GM18867 (cell line): ENCODE data around the gene SLC26A4.

ENCODE experiments used
- ATAC-seq: cut with Tn5 transposase; IDR thresholded peaks from one replicate; pipeline ENCODE4 v1.9.1; 2021; ENCODE audit warnings: mild to moderate bottlenecking, moderate library complexity; ENCODE audit not compliant: unreplicated experiment

Gene SLC26A4

DNA sequence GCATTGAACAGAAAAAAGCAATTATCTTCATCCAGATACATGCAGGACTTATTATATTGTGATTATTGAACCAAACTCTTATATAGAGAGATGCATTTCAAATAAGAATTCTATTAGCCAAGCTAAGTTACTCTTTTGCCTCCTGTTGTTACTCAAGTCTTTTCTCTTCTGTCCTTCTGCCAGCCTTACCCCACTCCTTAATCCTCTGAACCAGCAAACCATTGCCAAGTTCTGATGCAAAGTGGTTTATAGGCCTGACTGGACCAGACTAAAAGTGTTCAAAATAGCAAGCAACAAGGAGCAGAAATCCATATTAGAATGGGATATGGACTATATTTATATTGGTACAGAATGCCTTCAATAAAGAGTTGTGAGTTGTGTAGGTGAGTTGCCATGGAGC is 2.2 kb upstream of the SLC26A4 start:
- no peak for ATAC-seq

DNA sequence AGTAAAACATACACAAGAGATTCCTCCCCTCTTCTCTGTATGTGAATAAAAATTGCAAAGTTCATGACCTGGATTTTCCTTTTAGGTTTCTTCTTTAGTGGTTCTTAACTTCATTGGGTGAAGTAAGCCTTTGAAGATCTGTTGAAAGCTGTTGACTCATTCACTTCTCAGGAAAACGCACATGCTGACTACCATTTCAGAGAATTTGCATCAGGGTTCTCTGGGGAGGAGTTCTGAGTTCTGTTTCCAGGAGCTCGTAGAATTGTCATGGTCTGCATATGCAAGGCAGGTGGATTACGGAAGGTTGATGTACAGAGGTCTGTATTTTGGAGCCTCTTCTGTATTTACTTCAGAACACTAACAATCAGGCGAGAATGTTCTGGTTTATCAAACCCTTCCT is 962 bp upstream of the SLC26A4 start:
- peak; percentile 40 for ATAC-seq

DNA sequence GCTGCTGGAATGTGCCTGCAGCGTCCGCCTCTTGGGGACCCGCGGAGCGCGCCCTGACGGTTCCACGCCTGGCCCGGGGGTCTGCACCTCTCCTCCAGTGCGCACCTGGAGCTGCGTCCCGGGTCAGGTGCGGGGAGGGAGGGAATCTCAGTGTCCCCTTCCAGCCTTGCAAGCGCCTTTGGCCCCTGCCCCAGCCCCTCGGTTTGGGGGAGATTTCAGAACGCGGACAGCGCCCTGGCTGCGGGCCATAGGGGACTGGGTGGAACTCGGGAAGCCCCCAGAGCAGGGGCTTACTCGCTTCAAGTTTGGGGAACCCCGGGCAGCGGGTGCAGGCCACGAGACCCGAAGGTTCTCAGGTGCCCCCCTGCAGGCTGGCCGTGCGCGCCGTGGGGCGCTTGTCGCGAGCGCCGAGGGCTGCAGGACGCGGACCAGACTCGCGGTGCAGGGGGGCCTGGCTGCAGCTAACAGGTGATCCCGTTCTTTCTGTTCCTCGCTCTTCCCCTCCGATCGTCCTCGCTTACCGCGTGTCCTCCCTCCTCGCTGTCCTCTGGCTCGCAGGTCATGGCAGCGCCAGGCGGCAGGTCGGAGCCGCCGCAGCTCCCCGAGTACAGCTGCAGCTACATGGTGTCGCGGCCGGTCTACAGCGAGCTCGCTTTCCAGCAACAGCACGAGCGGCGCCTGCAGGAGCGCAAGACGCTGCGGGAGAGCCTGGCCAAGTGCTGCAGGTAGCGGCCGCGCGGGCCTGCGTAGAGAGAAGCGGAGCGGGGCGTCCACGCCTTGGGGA is 645 bp downstream of the SLC26A4 start:
- ATAC-seq = no peak

DNA sequence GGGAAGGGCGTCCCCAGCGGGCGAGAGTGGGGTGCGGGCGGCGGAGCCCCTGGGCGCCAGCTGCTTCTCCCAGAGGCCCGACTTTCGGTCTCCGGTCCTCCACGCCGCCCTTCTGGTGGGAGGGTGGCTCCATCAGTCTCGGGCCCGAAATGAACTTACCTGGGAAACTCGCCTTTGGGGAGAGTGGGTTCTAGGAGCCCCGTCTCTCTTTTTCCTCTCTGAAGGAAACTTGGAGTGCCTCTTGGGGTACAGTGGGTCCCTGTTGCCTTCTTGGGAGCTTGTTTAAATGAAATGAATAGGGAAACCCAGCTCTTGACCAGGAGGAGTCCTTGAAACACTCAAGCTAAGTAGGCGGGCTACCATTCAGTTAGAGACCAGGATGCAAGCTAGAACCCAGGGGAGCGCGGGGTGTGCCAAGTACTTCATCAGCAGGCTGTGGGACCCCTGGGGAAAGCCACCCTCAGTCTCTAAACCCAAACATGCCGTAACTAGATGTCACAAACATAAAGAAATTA is 1.3 kb downstream of the SLC26A4 start:
- ATAC-seq = no peak

DNA sequence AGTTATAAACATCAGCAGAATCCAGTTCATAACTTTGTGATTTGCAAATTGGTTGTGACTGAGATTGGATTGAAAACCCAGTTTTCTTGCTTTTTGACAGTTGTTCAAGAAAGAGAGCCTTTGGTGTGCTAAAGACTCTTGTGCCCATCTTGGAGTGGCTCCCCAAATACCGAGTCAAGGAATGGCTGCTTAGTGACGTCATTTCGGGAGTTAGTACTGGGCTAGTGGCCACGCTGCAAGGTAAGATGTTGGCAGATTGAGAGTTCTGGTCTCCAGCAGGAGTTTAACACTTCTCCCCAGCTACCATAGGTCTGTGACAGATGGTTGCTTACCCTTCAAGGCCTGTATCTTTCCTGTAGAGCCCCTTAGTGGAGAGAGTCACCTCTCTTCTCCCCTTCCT is 2.6 kb downstream of the SLC26A4 start:
- no peak for ATAC-seq

DNA sequence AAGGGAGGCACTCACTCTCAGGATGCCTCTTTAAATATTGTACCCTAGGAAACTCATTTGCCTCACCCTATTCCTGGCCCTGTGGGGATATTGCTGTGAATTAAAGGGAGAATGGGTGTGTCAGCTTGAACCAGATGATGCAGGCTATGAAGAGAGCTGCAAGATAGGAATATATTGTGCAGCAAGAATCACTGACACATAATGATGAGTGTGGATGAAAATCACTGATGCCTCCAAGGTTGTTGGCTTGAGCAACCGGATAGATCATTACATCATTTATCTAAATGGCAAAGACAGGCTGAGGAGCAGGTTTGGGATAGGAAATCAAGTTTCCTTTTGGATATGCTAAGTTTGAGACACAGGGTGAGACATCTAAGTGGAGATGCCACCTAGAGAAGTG is 6.2 kb downstream of the SLC26A4 start:
- no peak for ATAC-seq

DNA sequence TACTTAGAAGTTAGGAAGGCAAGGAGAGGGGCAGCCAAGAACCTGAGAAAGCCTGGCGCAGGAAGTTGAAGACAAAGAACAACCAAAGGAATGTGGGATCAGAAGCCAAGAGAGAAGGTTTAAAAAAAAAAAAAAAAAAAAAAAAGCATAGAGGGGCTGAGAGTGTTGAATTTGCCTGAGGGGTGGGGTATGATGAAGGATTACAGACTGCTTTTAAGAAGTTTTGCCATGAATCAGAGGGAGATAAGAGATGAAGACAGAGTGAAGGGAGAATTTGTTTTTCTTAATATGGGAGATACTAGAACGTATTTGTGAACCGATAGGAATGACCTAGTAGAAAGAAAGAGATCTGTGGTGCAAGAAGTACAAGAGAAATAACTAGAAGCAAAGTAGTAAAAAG is 6.7 kb downstream of the SLC26A4 start:
- no peak for ATAC-seq

DNA sequence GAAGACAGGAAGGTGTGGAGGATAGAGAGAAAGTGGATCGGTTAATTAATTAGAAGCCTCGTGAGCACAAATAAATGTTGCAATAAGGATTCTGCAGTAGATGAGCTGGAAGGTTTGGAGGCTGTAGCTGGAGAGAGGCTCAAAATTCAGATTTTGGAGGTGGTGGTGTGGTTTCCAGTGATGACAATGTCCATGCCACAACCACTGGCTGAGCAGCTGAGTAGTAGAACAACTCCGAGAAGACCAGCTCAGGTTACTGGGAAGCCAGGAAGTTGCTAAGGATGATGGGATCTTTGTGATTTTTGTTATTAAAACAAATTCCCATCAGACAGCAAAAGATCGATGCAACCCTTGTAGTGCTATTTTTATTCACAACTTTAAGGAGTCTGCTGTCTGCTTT is 7.7 kb downstream of the SLC26A4 start:
- ATAC-seq = no peak

DNA sequence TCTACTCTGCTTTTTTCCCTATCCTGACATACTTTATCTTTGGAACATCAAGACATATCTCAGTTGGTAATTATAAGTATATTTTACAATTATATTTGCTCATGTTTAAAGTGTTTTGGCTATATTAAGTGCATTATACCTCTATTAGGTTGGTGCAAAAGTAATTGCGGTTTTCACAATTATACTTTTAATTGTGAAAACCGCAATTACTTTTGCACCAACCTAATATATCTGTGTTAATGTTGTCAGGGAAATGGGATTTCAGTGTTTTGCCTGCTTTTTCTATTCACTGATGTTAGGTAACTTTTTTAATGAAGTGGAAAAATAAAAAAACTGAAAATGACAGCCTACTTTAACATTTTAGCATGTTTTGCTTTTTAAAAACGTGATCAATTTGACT is 11.6 kb downstream of the SLC26A4 start:
- ATAC-seq = no peak

DNA sequence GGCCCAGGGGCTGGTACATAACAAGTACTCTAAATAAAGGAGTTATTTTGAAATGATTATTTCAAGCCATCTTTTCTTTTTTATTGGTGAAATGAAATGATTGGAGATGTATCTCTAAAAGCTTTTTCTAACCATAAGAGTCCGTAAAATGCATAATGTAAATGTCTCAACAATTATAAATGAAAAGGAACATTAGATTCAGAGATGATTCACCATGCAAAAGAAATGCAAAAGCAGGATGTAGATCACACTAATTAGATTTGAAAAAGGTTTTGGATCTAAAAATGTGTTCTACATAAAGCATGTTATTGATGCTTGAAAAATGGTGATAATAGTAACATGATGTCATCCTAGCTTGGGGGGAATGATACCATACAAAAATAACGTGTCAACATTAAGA is 15.6 kb downstream of the SLC26A4 start:
- no peak for ATAC-seq

DNA sequence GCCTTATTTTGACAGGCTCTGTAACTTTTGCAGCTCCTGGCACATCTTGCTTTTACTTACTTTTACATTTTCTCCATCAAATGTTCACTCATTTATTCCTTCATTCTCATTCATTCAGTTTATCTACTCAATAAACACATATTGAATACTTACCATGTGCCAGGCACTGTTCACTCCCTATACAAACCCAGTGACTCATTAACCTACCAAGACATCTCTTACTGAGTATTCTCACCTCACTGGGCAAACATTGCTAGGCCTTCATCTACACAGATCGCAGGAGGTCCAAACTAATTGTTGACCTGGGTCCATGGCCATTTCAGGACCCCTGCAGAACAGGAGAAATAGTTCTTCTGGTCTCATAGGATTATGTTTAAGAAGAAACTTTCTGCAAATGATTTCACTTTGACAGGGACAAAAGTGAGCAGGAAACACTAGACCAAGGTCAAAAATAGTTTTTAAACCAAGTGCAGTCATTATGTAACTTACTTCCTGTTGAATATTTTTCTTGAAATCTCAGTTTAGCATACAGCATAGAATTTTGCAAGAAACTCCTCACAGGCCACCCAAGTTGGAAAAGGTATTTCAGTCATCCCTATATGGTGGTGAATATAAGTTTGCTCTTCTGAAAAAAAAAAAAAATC is 17.6 kb downstream of the SLC26A4 start:
- ATAC-seq = no peak

DNA sequence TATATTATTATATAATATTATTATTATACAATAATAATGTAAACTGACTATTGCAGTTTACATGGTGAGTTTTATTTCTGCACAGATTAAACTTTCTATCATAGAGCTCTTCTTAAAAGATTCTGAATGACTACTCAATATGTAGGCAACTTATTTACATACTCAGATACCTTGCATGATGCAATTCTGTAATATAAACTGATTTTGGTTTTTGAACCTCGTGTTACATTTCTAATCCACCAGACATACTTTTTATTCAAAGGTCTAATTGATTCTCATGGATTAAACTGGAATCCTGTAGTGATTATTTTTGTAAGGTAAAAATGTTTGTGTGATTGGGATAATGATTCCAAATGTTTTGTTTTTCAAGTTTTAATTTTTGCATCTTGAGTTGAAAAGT is 19.9 kb downstream of the SLC26A4 start:
- ATAC-seq = no peak

DNA sequence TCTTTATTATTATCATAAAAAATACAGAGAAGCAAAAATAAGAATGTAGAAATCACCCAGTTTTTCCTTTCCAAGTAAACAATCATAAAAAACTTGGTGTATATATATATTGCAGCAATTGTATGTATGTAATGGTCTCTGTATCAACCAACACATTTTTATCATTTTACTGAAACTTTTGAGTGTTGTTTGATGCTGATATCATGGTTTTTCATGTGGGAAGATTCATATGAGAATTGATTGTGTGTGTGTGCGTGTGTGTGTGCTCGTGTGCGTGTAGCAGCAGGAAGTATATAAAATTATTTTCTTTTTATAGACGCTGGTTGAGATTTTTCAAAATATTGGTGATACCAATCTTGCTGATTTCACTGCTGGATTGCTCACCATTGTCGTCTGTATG is 22.3 kb downstream of the SLC26A4 start:
- no peak for ATAC-seq

DNA sequence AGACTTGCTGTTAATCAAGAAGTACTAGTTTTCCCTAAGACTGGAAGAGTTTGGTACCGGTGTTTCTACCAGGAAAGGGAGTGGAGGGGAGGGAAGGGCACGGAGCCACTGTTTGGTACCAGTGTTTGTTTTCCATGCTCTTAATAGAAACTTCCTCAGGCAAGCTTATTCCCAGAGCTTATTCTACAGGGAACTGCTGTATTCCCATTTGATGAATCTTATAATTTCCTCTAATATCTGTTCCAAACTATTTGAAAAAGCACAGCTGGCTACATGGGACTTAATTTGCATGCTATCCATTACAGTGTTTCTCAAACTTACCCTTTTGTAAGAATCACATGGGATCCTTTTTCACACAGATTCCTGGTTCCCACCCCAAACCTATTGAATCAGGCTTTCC is 23.7 kb downstream of the SLC26A4 start:
- ATAC-seq = no peak

DNA sequence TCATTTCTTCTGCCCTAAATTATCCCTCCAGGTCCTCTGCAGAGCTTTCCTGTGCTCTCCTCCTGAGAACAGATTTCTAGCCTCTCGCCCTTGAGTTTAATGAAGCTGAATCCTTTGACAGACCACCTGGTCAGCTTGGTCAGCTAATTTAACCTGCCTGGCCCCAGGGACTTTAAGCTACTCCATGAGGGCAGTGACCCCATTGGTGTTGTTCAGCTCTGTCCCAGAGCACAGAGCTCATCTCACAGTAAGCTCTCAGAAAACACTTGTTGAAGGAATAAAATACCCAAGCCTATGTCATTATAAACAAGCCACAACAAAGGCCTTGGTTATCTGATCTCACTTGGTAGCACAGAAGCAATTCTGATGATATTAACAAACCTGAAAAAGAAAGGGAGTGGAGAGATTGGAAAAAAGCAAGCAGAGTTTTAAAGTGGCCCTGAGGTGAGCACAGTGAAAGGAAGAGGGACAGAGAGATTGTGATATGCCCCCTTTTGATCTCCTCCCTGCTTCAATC is 24.4 kb downstream of the SLC26A4 start:
- ATAC-seq = no peak

DNA sequence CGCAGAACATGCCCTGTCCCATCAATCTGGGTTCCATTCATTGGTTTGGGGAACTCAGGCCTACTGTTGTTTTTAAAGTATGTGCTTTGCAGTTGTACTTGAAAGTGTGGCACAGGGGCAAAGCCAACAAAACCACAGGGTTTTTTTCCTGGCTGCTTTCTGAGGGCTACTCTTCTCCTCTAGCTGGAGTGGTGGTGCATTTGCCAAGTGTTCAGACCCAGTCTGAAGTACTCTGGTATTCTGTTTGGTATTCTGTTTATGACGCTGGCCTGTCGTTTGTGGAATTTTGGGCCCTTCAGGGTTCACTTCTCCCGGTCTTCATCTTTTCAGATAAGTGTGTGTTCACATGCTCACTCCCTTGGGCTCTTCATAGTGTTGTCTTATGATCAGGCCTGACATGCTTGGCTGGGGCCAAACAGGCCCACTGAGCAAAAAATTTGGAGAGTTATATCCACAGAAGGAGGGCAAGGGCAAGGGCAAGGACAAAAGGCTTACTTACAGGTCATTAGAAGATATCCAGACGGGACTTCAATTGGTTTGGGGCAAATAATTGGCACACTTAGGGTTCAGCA is 26.3 kb downstream of the SLC26A4 start:
- no peak for ATAC-seq

DNA sequence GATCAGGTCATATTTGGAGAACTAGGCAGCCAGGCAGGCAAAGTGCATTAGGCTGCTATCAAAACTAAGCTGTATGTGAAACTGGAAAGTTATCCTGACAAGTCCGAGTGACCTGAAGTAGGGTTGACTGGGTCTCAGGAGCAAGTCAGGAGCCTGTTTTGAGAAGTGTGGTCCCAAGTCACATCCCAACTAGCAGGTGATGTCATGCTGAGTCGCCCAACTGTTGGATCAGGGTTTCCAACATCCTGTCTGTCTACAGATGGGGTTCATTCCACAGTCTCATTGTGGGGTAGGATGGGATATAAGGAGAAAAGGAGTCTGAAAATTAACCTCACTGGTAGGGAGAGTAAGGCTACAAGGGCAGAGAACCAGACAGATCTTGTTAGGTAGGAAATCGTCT is 27.0 kb downstream of the SLC26A4 start:
- no peak for ATAC-seq

DNA sequence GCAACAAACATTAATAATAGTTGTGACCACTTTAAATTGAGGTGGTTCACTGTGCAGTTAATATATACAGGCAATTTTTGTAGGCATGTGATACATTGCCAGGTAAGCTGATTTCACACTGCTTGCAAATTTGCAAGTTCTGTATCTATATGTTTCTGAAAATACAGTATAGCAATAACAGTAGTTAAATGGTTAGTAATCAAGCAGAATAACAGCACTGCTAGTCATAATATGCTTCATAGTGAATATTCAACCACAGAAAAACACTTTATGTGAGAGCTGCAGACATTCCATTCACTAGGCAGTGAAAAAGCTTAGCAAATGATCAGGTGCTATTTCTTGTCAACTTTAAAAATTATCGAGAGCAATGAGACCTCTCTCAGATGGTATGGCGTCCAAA is 28.9 kb downstream of the SLC26A4 start:
- ATAC-seq = no peak

DNA sequence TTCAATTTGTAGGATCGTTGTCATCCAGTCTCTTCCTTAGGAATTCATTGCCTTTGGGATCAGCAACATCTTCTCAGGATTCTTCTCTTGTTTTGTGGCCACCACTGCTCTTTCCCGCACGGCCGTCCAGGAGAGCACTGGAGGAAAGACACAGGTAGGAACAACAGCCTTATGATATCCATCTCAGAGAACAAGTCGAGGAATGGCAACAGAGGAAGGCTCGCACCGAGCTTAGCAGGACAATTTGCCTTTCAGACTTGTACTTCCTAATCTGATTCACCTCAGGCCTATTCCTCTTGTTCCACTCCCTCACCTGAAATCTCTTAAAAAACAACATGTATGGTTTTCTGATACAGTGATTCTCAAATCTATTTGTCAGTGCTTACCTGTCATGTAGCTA is 29.5 kb downstream of the SLC26A4 start:
- ATAC-seq = no peak

DNA sequence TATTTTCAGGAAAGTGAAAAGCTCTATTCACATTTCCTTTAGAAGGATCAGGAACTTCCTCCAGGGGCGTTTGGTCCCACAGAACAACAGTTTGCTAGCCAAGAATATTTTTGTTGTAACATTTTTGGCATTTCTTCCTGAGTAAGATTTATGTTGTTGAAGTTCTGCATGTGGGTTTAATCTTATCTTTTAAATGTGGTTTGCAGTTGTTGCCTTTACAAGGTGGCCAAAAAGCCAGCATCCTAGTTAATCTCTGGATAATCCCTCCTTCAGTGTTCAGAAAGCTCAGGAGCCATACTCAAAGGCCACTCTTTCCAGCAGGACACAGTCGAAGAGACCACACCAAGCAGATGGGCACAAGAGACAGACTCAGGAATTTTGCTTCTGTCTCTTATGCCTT is 30.0 kb downstream of the SLC26A4 start:
- no peak for ATAC-seq

DNA sequence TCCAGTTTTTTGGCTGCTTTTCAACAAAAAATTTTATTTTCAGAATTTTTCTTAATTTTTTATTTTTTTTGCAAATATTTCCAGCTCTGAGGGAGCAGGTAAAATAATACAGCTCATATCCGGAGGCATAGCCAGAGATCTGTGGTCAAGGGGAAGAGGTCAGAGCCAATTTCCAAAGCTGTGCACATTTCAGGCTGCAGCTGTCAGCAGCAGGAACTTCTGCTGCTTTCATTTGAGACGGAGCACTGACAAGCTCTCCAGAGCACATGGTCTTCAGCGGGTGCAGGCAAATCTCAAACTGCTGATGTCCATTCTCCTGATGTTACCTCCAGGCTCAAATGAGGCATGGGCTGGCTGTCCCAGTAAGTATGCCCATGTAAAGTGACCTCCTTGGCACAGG is 31.1 kb downstream of the SLC26A4 start:
- no peak for ATAC-seq

DNA sequence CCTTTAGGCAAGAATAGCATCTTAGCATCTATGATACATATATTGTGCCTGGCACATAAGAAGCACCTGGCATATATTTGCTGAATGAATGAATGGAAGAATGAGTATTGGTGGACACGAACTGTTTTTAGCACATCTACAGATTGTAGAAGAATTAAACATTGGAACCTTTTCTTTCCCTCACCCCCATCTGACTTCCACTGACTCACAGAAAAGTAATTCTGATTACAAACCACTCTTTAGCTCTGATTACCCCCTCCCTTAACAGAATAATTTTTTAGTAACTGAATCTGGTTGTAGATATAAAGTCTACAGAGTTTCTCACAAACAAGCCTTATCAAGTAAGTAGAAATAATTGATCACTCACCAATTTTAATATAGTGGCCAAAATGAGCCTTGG is 31.9 kb downstream of the SLC26A4 start:
- no peak for ATAC-seq
